Stimulated activated CD8-positive, alpha-beta memory T cell treated with anti-CD3 and anti-CD28 coated beads, Interleukin-2, amount 100 ng/mL, for 1 hour (primary cell): ENCODE data around the gene NRG2.

Experiments
- DNase-seq, 2 donors: peaks; one replicate each; pipeline ENCODE4 v3.0.0-alpha.2; 2020; ENCODE audit warnings: low read depth in 2 of 2

NRG2 gene

DNA sequence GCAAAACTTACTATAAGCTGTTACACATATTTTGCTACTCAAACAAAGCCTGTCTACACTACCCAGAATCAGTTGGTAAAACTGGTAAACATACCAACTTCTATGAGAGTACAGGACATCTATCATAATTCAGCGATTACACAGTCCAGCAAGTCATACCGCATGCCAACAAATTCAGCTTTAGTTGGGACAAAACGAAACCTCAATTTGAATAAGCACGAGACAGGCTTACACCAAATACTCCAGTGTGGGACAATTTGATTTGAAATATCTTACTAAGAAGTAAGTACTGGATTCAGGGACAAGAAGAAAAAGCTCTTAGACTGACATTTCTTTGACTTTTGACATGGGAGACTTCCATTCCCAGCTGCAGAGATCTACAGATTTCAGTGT, 2.0 kb downstream of the NRG2 start:
- no peak for DNase-seq

DNA sequence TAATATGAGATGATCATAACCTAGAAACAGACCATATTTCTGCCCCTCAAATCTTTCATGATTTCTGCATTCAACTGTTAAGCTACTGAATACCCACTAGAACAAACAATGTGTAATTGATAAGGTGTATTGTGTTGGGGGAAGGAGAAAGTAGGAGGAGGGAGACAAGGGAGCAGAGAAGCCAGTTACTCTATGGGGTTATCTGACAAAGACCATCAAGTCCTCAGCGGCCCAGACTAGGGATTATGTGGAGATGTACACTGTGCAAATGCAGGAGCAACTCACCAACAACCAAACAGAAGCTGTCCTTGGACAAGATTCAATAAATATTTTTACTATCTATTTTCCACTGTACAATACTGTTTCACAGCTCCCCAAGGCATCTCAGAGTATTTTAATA, 2.7 kb downstream of the NRG2 start:
- no peak for DNase-seq

- DNase-seq = no peak
Measured at GRCh38 chr5:140039561-140039960, 3.5 kb downstream of the NRG2 start.

- no peak for DNase-seq
Measured at GRCh38 chr5:140038373-140038957, 4.6 kb downstream of the NRG2 start.

GRCh38 chr5:140037012-140037411, 6.1 kb downstream of the NRG2 start:
- DNase-seq = no peak

DNA sequence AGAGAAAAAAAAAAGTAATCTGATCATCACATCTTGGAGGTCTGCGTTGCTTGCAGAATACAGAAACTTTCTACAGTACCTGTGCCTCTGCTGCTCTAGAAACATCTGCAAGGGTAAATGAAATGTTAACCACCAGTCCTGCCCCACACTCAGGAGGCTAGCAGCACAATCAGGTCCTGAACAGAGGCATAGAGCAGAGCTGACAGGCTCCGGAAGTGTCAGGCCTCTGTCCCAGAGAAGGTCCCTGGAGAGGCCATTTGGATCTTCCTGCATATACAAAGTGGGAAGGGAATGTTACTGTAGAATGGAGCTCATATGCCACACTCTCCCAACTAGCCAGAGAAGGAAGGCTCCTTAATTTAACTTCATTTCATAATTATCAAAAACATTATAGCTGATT, 7.2 kb downstream of the NRG2 start:
- DNase-seq = no peak

GRCh38 chr5:140033037-140033760, 9.9 kb downstream of the NRG2 start:
- DNase-seq = no peak

- no peak for DNase-seq
Measured at GRCh38 chr5:140032296-140032695, 10.8 kb downstream of the NRG2 start.

DNA sequence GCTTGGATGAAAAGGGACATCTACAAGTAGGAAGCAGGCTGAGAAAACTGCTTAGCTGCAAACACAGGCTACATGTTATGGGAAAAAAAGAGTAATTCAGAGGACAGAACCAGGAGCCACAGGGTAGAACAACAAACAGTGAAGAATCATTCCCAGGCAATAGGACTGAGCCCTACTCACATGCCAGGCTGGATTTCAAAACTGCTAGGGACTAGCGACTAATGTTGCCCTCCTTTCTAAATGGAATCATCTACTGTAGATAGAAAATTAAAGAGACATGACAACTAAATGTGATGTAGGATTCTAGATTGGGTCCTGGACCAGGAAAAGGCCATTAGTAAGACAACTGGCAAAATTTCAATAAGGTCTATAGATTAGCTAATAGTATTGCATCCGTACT, 15.3 kb downstream of the NRG2 start:
- DNase-seq = no peak

DNA sequence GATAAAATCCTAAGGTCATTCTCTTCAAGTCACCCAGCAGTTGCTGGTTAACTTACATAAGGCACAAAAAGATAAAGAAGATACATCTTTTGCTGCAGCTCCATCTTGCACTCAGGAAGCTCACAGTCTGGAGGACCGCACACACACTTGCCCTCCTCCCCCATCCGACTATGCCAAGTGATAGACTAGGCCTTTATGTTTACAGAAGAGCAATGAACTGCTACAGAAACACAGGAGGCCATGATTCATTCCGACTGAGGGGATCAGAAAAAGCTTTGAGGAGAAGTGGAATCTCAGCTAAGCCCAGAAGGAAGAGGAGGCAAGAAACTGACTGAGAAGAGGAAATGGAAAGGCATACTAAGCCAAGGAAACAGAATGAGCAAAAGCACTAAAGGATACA, 17.4 kb downstream of the NRG2 start:
- DNase-seq = no peak

GRCh38 chr5:140024928-140025327, 18.2 kb downstream of the NRG2 start:
- DNase-seq = no peak

- DNase-seq = no peak
Measured at GRCh38 chr5:140023611-140024191, 19.4 kb downstream of the NRG2 start.

DNA sequence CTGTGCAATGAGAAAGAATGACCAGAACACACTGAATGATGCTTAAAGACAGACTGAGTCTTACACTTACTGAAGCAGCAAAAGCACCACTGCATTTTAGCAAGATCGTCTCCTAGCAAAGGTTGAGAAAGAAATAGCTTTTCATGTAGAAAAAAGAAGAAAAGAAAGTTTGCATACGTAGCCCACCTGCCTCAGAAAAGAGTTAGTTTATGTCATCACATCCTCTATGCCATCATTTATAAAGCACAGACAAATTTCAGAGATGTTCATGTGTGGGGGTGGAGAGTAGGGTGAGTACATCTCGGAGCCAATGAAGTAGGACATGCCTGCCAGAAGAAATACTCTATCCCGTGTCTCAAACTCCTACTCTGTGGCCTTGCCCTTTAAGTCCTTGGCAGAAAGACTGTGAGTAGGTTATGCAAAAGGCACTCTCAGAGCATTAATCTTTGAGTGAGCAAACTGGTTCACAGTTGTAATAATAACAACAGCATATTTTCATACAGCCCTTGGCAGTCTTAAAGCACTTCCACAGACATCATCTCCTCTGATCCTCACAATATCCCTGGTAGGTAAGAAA, 22.4 kb downstream of the NRG2 start:
- no peak for DNase-seq

GRCh38 chr5:140018920-140019644, 24.0 kb downstream of the NRG2 start:
- DNase-seq = no peak

DNA sequence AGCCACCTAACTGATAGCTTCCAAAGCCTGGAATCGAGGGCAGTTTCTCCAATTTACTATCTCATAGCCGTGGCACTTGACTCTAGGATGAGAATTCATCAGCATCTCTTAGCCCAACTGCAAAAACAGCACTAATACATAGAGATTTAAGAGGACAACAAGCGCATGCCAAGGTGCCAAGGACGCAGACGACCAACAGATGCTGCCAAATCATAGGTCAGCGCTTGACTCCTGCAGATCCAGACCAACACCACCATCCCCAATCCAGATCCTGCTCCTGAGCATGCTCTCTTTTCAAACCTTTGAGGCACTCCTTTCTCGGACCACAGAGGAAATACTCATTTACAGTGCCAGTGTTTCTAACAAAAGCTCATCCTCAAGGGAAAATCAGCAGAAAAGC, 24.6 kb downstream of the NRG2 start:
- DNase-seq = no peak

DNA sequence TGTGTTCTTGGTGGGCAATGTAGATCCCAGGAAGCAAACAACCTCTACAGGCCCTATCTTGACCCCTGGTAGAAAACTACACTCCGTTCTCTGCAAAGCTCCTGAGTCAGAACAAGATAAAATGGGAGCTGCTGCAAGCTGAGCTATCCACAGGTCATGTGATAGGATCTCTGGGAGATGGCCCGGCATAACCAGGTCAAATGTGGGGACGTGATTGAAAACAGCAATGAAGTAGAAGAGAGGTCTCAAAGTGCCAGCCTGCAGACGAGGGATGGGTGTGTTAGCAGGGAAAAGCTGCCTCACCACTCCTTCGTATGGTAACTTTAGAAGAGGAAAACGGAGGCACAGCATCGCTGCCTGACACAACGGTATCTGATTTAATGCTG, 25.0 kb downstream of the NRG2 start:
- DNase-seq = no peak

GRCh38 chr5:140017397-140018095, 25.6 kb downstream of the NRG2 start:
- no peak for DNase-seq

- no peak for DNase-seq
Measured at GRCh38 chr5:140015706-140016105, 27.4 kb downstream of the NRG2 start.

- no peak for DNase-seq
Measured at GRCh38 chr5:140014751-140015150, 28.3 kb downstream of the NRG2 start.

- no peak for DNase-seq
Measured at GRCh38 chr5:140013536-140013935, 29.6 kb downstream of the NRG2 start.

- no peak for DNase-seq
Measured at GRCh38 chr5:140012443-140012842, 30.7 kb downstream of the NRG2 start.

- no peak for DNase-seq
Measured at GRCh38 chr5:140011297-140011802, 31.7 kb downstream of the NRG2 start.
